ENCODE data around the gene EMILIN2.

Gene EMILIN2

DNA sequence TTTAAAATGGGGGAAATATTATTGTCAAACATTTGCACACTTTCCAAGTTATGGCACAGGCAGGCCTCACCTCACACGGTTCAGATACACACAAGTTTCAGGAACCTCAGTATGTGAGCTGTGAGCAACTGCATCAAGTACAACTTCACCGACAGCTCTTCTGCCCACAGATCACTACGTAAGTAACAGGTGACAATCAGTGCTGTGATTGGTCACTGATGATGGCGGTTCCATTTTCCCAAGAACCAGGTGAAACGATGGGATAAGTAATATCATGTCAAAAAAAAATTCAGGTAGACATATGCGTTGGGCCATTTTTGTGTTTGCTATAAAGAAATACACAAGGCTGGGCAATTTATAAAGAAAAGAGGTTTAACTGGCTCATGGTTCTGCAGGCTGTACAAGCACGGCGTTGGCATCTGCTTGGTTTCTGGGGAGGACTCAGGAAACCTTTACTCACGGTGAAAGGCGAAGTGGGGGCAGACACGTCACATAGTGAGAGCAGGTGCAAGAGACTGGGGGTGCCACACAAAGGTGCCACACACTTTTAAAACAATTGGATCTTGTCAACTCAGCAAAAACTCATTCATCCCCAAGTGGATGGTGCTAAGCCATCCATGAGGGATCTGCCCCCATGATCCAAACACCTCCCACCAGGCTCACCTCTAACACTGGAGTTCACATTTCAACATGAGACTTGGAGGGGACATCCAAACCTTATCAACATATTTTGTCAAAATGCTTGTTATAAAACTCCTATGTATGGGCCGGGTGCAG, 108.3 kb downstream of the EMILIN2 start:
- no peak for DNase-seq (ENCODE audit: low read depth)

GRCh38 chr18:2956056-2956455, 109.2 kb downstream of the EMILIN2 start:
- no peak for DNase-seq (ENCODE audit: low read depth)

DNA sequence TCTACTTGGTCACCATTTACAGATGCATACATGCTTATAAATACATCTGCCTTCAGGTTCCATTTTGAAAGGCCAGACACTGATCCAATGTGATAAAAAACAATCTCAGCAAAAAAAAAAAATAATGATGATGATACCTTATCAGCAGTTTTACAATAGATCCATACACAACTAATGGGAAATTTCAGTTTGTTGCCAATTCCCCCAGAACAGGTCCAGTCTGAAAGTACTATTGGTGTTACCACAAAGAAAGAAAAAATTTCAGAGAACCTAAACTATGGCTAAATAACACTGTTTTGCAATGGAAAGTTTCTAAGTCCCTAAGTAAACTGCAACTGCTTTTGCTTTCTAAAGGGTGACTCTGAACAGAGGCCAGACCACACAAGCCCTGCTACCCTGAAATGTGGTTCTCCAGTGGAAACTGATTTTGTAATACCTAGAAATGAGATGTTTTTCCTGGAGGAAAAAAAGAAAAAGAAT, 112.1 kb downstream of the EMILIN2 start:
- no peak for DNase-seq (ENCODE audit: low read depth)

GRCh38 chr18:2959341-2959740, 112.5 kb downstream of the EMILIN2 start:
- no peak for DNase-seq (ENCODE audit: low read depth)

DNA sequence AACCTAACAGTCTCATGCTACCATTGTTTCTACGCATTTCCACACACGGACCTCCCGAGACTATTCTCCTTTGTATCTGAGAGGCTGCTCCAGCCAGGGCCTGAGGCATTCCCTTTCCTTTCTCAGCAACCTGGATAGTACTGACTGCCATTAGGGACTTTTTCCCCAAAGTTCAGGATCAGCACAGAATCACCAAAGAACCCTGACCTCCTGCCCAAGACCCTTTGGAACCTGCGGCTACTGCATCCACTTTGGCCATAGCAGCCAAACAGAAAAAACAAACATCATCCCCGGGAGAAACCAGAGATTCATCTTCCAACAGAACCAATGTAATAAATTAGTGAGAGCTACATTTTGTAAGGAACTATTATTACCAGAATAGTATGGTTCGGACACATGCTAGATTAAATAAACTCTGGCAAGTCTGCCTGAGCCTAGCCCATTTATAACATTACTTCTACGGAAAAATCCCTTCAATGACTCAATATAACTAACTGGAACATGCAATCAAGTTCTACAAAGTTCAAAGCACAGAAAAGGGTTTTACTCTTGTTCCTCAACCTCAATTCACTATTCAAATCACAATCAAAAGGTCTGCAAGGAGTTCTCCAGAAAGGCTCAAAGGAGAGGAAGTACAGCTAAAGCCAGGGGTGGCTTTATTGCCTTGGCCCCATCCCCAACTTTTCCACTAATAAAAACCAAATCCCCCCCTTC, 114.3 kb downstream of the EMILIN2 start:
- DNase-seq (ENCODE audit: low read depth): no peak

DNA sequence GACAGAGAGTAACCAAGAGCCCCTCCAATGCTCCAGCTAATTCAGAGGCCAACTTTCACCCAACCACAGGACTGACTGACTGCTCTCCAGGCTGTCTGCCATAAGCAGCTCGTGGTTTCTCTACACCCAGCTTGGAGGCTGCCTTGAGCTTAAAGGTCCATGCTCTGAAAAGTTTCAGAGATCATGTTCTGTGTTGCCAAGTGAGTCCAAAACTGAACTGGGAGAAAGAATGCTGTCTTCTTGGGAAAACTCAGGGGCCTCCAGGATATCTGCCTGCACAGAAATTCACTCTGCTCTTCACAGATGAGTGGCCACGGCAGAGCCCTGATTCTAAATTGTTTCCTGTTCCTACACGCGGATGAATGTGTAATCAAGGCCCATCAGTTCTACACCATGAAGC, 115.0 kb downstream of the EMILIN2 start:
- no peak for DNase-seq (ENCODE audit: low read depth)

- DNase-seq (ENCODE audit: low read depth): no peak
These were observed 116.2 kb downstream of the EMILIN2 start for GRCh38 chr18:2963048-2963447.

DNA sequence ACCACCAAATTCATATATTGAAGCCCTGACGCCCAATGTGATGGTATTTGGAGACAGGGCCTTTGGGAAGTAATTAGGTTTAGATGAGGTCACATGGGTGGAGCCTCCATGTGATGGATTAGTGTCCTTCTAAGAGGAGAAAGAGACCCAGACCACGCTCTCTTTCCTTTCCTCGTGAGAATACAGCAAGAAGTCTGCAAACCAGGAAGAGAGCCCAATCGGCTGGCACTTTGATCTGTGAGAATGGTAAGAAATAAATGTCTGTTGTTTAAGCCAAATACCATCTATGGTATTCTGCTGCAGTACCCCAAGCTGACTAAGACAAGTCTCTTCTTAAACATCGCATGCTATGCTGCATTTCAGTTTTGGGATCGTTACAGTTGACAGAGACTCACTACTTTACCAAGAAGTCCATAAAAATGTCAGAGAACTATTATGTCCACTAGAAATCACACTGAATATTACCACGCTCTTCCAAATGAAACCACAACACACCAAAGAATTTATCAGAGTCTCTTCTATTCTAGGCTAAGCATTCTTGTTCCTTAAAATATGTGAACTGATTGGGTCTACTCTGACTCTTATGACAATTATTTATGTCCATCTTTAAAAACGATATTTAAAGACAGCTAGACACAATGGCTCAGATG, 117.7 kb downstream of the EMILIN2 start:
- DNase-seq (ENCODE audit: low read depth): no peak
